ENCODE results near the gene MTCH2. TPM values are rescaled to one million over a fixed set of nuclear protein-coding genes. Genes with fewer than 3 reads are reported as not detected.
A peak's percentile ranks its signal among the peaks of the same experiment; 100 is the strongest.

Gene MTCH2
- total and polyA plus RNA-seq, 2 donors (not counting 1 experiment from before 2014, with no cell fraction given) = 18.1 to 26.9 TPM

DNA sequence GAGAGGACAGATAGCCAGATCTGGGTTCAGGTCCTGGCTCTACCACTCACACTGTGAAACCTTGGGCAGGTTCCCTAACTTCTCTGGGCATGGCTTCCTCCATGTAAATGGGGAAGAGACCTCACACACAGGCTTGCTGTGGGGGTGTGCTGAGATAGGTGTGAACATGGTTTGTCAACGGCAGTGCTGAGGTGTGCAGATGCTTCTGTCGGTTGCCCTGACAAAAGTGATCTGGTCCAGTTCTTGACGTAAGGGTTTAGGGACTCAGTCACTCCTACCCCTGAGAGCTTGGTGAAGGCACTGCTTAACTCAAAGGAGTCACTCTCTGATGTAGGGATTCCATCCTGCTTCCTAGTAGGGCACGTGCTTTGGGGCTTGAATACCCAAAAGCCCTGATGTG is 50.1 kb downstream of the MTCH2 start:
- Histone ChIP-seq H3K79me2 (ENCODE audit: control insufficient read depth, insufficient read depth, low read length) (no peaks in the 10 kb centered on the region), H3K36me3 (replicated peaks in 1 of 2; ENCODE audit: control extremely low read depth in 1 of 2, control insufficient read depth in 1 of 2, extremely low read depth in 1 of 2, insufficient read depth in 2 of 2, low read length in 1 of 2) (no peaks in the 10 kb centered on the region), H3K4me1 (ENCODE audit: control insufficient read depth in 2 of 2, insufficient read depth in 2 of 2, low read length in 2 of 2) (peaks cover 15% of the 10 kb centered on the region in 2 donors), H2AFZ (ENCODE audit: insufficient read depth, low read depth, low read length, poor library complexity, severe bottlenecking) (no peak overlapping the region), H3K4me3 (ENCODE audit: control extremely low read depth in 1 of 5, extremely low read depth in 1 of 5, insufficient read depth in 1 of 5, low read depth in 2 of 5, low read length in 4 of 5) (no peak overlapping the region), H3K27ac (ENCODE audit: low read length in 2 of 2) (no peak overlapping the region), H3K4me2 (replicated peaks; ENCODE audit: low read depth, low read length, poor library complexity, severe bottlenecking) (no peak overlapping the region), H3K9ac (ENCODE audit: low read length) (no peak overlapping the region), H3K27me3 (replicated peaks in 1 of 4; ENCODE audit: control extremely low read depth in 1 of 4, control insufficient read depth in 3 of 4, insufficient read depth in 4 of 4, low read length in 3 of 4) (peaks cover 0 to 40% (median 20%) of the 10 kb centered on the region in 4 experiments), H4K20me1 (ENCODE audit: control insufficient read depth, insufficient read depth, low read length, poor library complexity, severe bottlenecking) (no peaks in the 10 kb centered on the region), H3K9me3 (ENCODE audit: control extremely low read depth in 1 of 3, control insufficient read depth in 2 of 3, insufficient read depth in 1 of 3, low read length in 2 of 3) (no peaks in the 10 kb centered on the region)
- ATAC-seq (ENCODE audit: low read depth) (no peak), DNase-seq (no peak)
- H3K27me3 Mint-ChIP-seq = peaks cover 37% of the 10 kb centered on the region
- H3K27ac Mint-ChIP-seq = no peak overlapping the region
- 22% methylated on average over 3 of the region's 4 CpGs for WGBS (ENCODE audit: insufficient coverage)
- POLR2A ChIA-PET = interaction anchor here (0.6 kb wide), 1 partner anchor 50 kb away, joined by 4 read pairs; no protein-coding TSS in a partner anchor
- peaks cover 9% of the 10 kb centered on the region for H3K4me1 Mint-ChIP-seq
- CTCF ChIA-PET = no interaction called here
- H3K4me3 Mint-ChIP-seq = no peak overlapping the region
- intact Hi-C loops (cut with micrococcal nuclease) = no loop called here
- no peak for TF ChIP-seq EZH2 (IDR thresholded peaks at IDR 0.05; ENCODE audit: borderline replicate concordance, insufficient read depth, low read depth, low read length, poor library complexity, severe bottlenecking)
- TF ChIP-seq, protein P1, sequence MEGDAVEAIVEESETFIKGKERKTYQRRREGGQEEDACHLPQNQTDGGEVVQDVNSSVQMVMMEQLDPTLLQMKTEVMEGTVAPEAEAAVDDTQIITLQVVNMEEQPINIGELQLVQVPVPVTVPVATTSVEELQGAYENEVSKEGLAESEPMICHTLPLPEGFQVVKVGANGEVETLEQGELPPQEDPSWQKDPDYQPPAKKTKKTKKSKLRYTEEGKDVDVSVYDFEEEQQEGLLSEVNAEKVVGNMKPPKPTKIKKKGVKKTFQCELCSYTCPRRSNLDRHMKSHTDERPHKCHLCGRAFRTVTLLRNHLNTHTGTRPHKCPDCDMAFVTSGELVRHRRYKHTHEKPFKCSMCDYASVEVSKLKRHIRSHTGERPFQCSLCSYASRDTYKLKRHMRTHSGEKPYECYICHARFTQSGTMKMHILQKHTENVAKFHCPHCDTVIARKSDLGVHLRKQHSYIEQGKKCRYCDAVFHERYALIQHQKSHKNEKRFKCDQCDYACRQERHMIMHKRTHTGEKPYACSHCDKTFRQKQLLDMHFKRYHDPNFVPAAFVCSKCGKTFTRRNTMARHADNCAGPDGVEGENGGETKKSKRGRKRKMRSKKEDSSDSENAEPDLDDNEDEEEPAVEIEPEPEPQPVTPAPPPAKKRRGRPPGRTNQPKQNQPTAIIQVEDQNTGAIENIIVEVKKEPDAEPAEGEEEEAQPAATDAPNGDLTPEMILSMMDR (IDR thresholded peaks at IDR 0.05) = no peak
- H3K9me3 Mint-ChIP-seq (ENCODE audit: insufficient read depth) = no peaks in the 10 kb centered on the region

DNA sequence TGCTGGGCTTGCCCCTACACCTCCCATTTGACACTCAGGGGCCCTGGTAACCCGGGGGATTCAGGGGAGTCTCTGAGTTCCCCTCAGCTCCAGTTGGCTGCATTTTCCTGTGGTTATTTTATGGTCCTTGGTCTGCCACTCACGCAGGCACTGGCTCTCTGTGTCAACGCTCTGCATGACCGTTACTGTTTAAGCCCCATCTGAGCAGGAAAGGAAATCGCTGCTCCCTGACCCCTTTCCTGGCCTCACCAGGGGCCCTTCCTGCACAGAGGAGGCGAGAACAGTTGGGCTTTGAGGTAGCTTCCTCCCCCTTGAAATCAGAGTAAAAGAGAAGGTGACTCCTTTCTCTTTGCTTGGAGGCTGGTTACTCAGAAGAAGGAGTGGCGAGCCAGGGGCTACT is 50.6 kb downstream of the MTCH2 start:
- Histone ChIP-seq H3K4me3 (ENCODE audit: control extremely low read depth in 1 of 5, extremely low read depth in 1 of 5, insufficient read depth in 1 of 5, low read depth in 2 of 5, low read length in 4 of 5) (no peak overlapping the region), H3K9ac (ENCODE audit: low read length) (no peak overlapping the region), H4K20me1 (ENCODE audit: control insufficient read depth, insufficient read depth, low read length, poor library complexity, severe bottlenecking) (no peaks in the 10 kb centered on the region), H3K27me3 (replicated peaks in 1 of 4; ENCODE audit: control extremely low read depth in 1 of 4, control insufficient read depth in 3 of 4, insufficient read depth in 4 of 4, low read length in 3 of 4) (peaks cover 0 to 40% (median 20%) of the 10 kb centered on the region in 4 experiments), H3K4me2 (replicated peaks; ENCODE audit: low read depth, low read length, poor library complexity, severe bottlenecking) (no peak overlapping the region), H3K36me3 (replicated peaks in 1 of 2; ENCODE audit: control extremely low read depth in 1 of 2, control insufficient read depth in 1 of 2, extremely low read depth in 1 of 2, insufficient read depth in 2 of 2, low read length in 1 of 2) (no peaks in the 10 kb centered on the region), H3K4me1 (ENCODE audit: control insufficient read depth in 2 of 2, insufficient read depth in 2 of 2, low read length in 2 of 2) (peaks cover 15% of the 10 kb centered on the region in 2 donors), H3K27ac (ENCODE audit: low read length in 2 of 2) (no peak overlapping the region), H3K79me2 (ENCODE audit: control insufficient read depth, insufficient read depth, low read length) (no peaks in the 10 kb centered on the region), H3K9me3 (ENCODE audit: control extremely low read depth in 1 of 3, control insufficient read depth in 2 of 3, insufficient read depth in 1 of 3, low read length in 2 of 3) (no peaks in the 10 kb centered on the region), H2AFZ (ENCODE audit: insufficient read depth, low read depth, low read length, poor library complexity, severe bottlenecking) (peak overlapping the region; percentile 33)
- ChIA-PET POLR2A (interaction anchor here (0.6 kb wide), 2 partner anchors 50 to 311 kb away, joined by 4 to 5 read pairs; no protein-coding TSS in a partner anchor), CTCF (interaction anchor here (0.6 kb wide), 1 partner anchor 20 kb away, joined by 3 read pairs; no protein-coding TSS in a partner anchor)
- Mint-ChIP-seq H3K4me3 (no peak overlapping the region), H3K9me3 (ENCODE audit: insufficient read depth) (no peaks in the 10 kb centered on the region), H3K27me3 (peaks cover 37% of the 10 kb centered on the region), H3K27ac (no peak overlapping the region), H3K4me1 (peaks cover 9% of the 10 kb centered on the region)
- intact Hi-C loops (cut with micrococcal nuclease) = no loop called here
- DNase-seq = no peak
- ATAC-seq (ENCODE audit: low read depth) = no peak
- TF ChIP-seq, protein P1 (IDR thresholded peaks at IDR 0.05) = no peak
- no peak for TF ChIP-seq EZH2 (IDR thresholded peaks at IDR 0.05; ENCODE audit: borderline replicate concordance, insufficient read depth, low read depth, low read length, poor library complexity, severe bottlenecking)
- 0% methylated on average over 4 of the region's 7 CpGs for WGBS (ENCODE audit: insufficient coverage)
